Regular cardiac myocyte (primary cell): ENCODE data around the gene ADGRG6. TPM values are rescaled to one million over a fixed set of nuclear protein-coding genes. Genes with fewer than 3 reads are reported as not detected.

Experiments
- total RNA-seq: library from RNA; depleted of rRNA; stranded (reverse); fragments of >200 nt; gene quantifications from 2 replicates; pipeline ENCODE4 v1.2.3, GENCODE V29; 2014

Gene ADGRG6
- total RNA-seq: 1.3 and 2.8 TPM in 2 replicates

DNA sequence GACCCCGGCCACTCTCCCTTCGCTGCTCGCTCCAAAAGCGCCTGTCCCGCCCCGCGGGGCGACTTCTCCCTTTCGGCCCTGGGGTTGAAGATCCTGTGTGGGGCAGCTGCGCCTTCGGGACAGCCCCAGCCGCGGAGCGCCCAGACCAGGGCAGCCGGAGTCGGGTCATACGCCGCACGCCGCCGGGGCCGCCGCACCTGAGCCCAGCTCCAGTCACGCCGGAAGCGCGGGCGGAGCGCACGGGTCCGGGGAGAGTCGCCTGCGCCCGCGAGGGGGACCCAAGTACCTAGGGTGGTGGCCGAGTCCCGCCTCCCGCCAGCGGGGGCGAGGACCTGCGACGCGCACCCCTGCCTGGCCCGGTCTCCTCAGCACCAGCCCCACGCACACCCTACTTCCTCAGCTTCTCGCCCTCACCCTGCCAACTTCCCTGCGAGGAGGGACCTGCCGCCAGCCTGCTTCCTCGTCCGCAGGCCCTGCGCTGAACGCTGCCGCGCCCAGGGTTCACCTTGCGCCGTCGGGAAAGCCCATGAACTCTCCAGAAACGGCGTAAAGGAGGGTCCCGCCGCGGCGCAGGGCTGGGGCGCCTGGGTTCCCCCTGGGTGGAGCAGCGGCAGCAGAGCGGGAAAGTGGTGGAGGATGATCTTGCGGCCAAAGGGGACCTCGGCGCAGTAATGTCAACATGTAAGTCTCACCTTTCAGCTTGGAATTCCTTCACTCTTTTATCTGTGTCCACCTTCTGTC, at the start of gene ADGRG6:
Gene ADGRG6 (plus strand): TSS at position 357 of the 741 bp plus-strand sequence. CDS start 323 bp downstream, at position 680.

Other genes starting within 250 kb of the ADGRG6 start
- gene GJE1, start 169.1 kb upstream of the ADGRG6 start, total RNA-seq: not detected in 2 replicates
- under 0.01 and 0.28 TPM in 2 replicates for gene NMBR, start 154.9 kb upstream of the ADGRG6 start, total RNA-seq
- gene VTA1, start 154.7 kb upstream of the ADGRG6 start, total RNA-seq: 49.9 and 66.1 TPM in 2 replicates